Lower leg skin (tissue), 4 donors: Measurements from ENCODE around the gene ELMOD1. TPM values are rescaled to one million over a fixed set of nuclear protein-coding genes. Genes with fewer than 3 reads are reported as not detected.

Experiments
- DNase-seq, 2 donors: peaks; one replicate each; pipeline ENCODE4 v3.0.0-alpha.2; 2019; ENCODE audit warnings: low spot score in 2 of 2
- H3K4me3 ChIP-seq: fragments of 200-600 bp; sonication (generic); 2 replicates; pipeline ENCODE4 v1.5.1; 2017; ENCODE audit warnings: mild to moderate bottlenecking, low read depth; ENCODE audit not compliant: poor library complexity, severe bottlenecking
- POLR2A ChIP-seq, 2 donors: fragments of 450-650 bp; IDR thresholded peaks; one replicate each; pipeline ENCODE4 v1.6.1; 2016 to 2017; ENCODE audit warnings: antibody characterized with exemption in 2 of 2, mild to moderate bottlenecking in 1 of 2, moderate library complexity in 1 of 2
- WGBS, 2 donors: methylation state at CpG; one replicate each; pipeline ENCODE4 v1.1.5; 2018; 5-methylcytosine and 5-hydroxymethylcytosine counted together
- intact Hi-C: fragments of 100-400 bp; cut with DNase I; formaldehyde crosslinking; loops from one replicate; pipeline ENCODE4 v1.15.0; 2023; ENCODE audit warnings: low total_unique reads
- total RNA-seq, 4 donors: library from RNA; depleted of rRNA; stranded (reverse); fragments of >200 nt; gene quantifications; one replicate each; pipeline ENCODE4 v1.1.0, GENCODE V29; 2016
- TF ChIP-seq, protein P1 (sequence below), 3 donors: fragments of 450-650 bp; IDR thresholded peaks; one replicate each; pipeline ENCODE4 v1.5.1; 2016; ENCODE audit warnings: antibody characterized with exemption in 3 of 3, mild to moderate bottlenecking in 3 of 3, moderate library complexity in 2 of 3

Gene ELMOD1
- total RNA-seq, 4 donors from 2014 or later, result 48.2 to 164 (median 72.3) TPM

DNA sequence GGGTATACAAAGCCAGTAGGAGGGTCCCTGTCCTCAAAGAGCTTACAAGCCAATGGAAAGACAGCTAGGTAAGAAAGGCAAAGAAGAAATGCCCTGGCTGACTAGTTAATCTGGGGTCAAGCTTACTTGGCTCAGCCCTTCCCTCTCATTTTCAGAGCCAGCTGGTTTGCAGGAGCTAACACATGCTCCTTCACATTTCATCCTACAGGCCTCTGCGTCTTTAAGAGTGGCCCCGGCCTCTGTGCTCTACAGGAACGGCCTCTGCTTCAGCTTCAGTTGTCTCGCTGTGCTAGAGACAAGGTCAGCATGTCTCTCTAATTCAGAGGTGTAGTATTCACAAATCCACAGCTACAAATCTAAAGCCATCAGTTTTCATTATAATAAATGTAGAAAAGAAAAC is 40.6 kb upstream of the ELMOD1 start:
- no peak overlapping the region for H3K4me3 ChIP-seq
- 88 to 97% methylated on average over 4 of the region's 4 CpGs for WGBS, 2 donors
- intact Hi-C loops, result no loop called here
- DNase-seq, result no peak
- TF ChIP-seq, protein P1, sequence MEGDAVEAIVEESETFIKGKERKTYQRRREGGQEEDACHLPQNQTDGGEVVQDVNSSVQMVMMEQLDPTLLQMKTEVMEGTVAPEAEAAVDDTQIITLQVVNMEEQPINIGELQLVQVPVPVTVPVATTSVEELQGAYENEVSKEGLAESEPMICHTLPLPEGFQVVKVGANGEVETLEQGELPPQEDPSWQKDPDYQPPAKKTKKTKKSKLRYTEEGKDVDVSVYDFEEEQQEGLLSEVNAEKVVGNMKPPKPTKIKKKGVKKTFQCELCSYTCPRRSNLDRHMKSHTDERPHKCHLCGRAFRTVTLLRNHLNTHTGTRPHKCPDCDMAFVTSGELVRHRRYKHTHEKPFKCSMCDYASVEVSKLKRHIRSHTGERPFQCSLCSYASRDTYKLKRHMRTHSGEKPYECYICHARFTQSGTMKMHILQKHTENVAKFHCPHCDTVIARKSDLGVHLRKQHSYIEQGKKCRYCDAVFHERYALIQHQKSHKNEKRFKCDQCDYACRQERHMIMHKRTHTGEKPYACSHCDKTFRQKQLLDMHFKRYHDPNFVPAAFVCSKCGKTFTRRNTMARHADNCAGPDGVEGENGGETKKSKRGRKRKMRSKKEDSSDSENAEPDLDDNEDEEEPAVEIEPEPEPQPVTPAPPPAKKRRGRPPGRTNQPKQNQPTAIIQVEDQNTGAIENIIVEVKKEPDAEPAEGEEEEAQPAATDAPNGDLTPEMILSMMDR (IDR thresholded peaks at IDR 0.05), result no peak

DNA sequence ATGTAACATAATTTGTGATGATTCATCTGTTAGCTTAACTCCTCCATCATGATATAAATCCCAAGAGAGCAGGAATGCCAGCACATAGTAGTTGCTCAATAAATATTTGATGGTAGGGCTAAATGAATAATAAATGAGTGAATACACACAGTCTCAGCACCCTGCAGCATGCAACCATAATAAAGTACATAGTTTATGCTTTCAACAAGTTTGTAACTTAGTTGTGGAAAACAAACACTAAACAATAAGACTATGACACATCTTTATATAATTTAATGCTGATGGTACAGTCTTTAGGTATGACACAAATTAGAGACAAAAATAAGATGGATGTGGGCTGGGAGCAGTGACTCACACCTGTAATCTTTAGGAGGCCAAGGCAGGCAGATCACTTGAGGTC is 29.3 kb upstream of the ELMOD1 start:
- no peak overlapping the region for H3K4me3 ChIP-seq
- TF ChIP-seq, protein P1 (IDR thresholded peaks at IDR 0.05), result no peak
- no peak for TF ChIP-seq POLR2A (IDR thresholded peaks at IDR 0.05)
- intact Hi-C loops, result loop anchor here (10.0 kb wide), 1 partner anchor 333 kb away; no protein-coding TSS in a partner anchor
- no peak for DNase-seq

DNA sequence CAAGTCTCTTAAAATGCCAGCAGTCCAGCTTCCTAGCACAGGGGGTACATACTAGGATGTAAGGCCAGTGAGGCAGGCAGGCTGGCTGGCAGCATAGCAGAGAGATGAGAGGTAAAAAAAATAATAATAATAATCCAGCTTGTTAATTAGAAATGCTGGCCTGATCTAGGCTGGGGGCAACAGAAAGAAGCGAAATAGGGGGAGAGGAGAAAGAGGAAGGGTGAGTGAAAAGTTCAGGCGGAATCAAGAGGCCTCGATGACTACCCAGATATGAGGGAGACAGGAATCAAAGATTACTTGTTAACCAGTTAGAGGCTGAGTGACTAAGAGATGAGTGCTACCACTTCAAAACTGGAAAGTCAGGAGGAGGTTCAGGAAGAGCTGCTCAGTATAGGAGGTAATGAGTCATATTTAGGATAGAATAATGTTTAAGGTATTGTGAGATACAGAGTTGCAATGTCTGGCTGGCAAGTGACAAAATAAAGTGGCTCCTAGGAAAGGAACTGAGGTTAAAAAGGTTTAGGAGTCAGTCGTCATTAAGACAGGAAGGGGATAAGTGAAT is 28.2 kb upstream of the ELMOD1 start:
- intact Hi-C loops, result loop anchor here (10.0 kb wide), 1 partner anchor 332 kb away; no protein-coding TSS in a partner anchor
- no peak for DNase-seq
- TF ChIP-seq POLR2A (IDR thresholded peaks at IDR 0.05), result no peak
- TF ChIP-seq, protein P1 (IDR thresholded peaks at IDR 0.05), result no peak
- H3K4me3 ChIP-seq, result no peak overlapping the region
- 43 to 54% methylated on average over 4 of the region's 4 CpGs for WGBS, 2 donors

- WGBS, 2 donors, result 1 to 3% methylated on average over 2 of the region's 2 CpGs
- DNase-seq, result no peak
- no peak for TF ChIP-seq POLR2A (IDR thresholded peaks at IDR 0.05)
- TF ChIP-seq, protein P1 (IDR thresholded peaks at IDR 0.05), result no peak
- no peak overlapping the region for H3K4me3 ChIP-seq
- intact Hi-C loops, result loop anchor here (10.0 kb wide), 1 partner anchor 331 kb away; no protein-coding TSS in a partner anchor
Observed at GRCh38 chr11:107563702-107564101, 27.2 kb upstream of the ELMOD1 start.

DNA sequence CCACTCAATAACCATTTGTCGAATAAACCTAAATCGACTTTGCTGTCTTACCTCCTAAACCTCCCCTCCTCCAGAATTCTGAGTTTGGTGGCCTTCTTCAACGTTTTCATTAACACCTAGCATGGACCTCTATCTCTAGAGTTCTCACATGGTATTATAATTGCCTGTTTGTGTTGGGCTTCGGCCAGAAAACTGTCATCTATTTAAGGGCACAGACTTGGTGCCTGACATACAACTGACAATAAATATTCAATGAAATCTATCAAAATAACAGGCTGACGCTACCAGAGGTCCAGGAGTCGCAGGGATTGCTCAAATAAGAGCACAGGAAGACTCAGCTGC is 26.1 kb upstream of the ELMOD1 start:
- DNase-seq, result no peak
- peak overlapping the region; percentile 71 for H3K4me3 ChIP-seq
- intact Hi-C loops, result loop anchor here (10.0 kb wide), 1 partner anchor 330 kb away; no protein-coding TSS in a partner anchor
- TF ChIP-seq POLR2A (IDR thresholded peaks at IDR 0.05), result no peak
- TF ChIP-seq, protein P1 (IDR thresholded peaks at IDR 0.05), result no peak
- WGBS, 2 donors, result 10 to 15% methylated on average over 6 of the region's 6 CpGs
